Activated T-cell treated with anti-CD3 and anti-CD28 coated beads, Interleukin-2, amount 50 U/mL, for 4 hours (primary cell): ENCODE data around the gene ABCC3. TPM values are rescaled to one million over a fixed set of nuclear protein-coding genes. Genes with fewer than 3 reads are reported as not detected.

Source experiments
- ATAC-seq, 2 donors: fragments of 200-7000 bp; cut with Tn5 transposase; one replicate each; pipeline ENCODE4 v1.10.0; 2021
- DNase-seq: peaks from one replicate; pipeline ENCODE4 v3.0.0-alpha.2; 2020
- H3K27me3 Mint-ChIP-seq: one replicate; pipeline ENCODE4 v1.8.0; 2021; ENCODE audit warnings: low read depth, mixed read lengths
- H3K36me3 Mint-ChIP-seq: one replicate; pipeline ENCODE4 v1.8.0; 2022; ENCODE audit warnings: mixed read lengths; ENCODE audit not compliant: insufficient read depth
- H3K4me1 Mint-ChIP-seq: one replicate; pipeline ENCODE4 v1.8.0; 2021; ENCODE audit warnings: low read depth, mixed read lengths
- H3K4me3 Mint-ChIP-seq: one replicate; pipeline ENCODE4 v1.8.0; 2021; ENCODE audit warnings: mild to moderate bottlenecking, moderate library complexity, mixed read lengths
- H3K9me3 Mint-ChIP-seq: one replicate; pipeline ENCODE4 v1.8.0; 2021; ENCODE audit warnings: mixed read lengths
- total RNA-seq, 3 donors: library from RNA; stranded (reverse); gene quantifications; one replicate each; pipeline ENCODE4 v1.2.1, GENCODE V29; 2021

The ABCC3 gene
- total RNA-seq, 3 donors from 2014 or later: 0.26 to 0.63 (median 0.49) TPM

GRCh38 chr17:50613007-50613992, 21.4 kb upstream of the ABCC3 start:
- Mint-ChIP-seq H3K27me3 (peaks cover 21% of the 10 kb centered on the region), H3K4me3 (no peak overlapping the region), H3K4me1 (peaks cover 5% of the 10 kb centered on the region), H3K36me3 (no peaks in the 10 kb centered on the region), H3K9me3 (no peaks in the 10 kb centered on the region)
- ATAC-seq (no peak), DNase-seq (no peak)

GRCh38 chr17:50614471-50615051, 20.1 kb upstream of the ABCC3 start:
- no peaks in the 10 kb centered on the region for H3K36me3 Mint-ChIP-seq
- DNase-seq (no peak), ATAC-seq (no peak)
- H3K9me3 Mint-ChIP-seq: no peaks in the 10 kb centered on the region
- H3K4me1 Mint-ChIP-seq: peaks cover 5% of the 10 kb centered on the region
- peaks cover 16% of the 10 kb centered on the region for H3K27me3 Mint-ChIP-seq
- no peak overlapping the region for H3K4me3 Mint-ChIP-seq

- Mint-ChIP-seq H3K4me3 (no peak overlapping the region), H3K9me3 (no peaks in the 10 kb centered on the region), H3K27me3 (peaks cover 13% of the 10 kb centered on the region), H3K36me3 (no peaks in the 10 kb centered on the region), H3K4me1 (peaks cover 5% of the 10 kb centered on the region)
- ATAC-seq: no peak
- DNase-seq: no peak
These were observed 18.9 kb upstream of the ABCC3 start for GRCh38 chr17:50615828-50616227.

GRCh38 chr17:50618300-50618699, 16.4 kb upstream of the ABCC3 start:
- Mint-ChIP-seq H3K4me3 (no peak overlapping the region), H3K27me3 (peaks cover 13% of the 10 kb centered on the region), H3K9me3 (no peaks in the 10 kb centered on the region), H3K4me1 (peaks cover 5% of the 10 kb centered on the region), H3K36me3 (no peaks in the 10 kb centered on the region)
- ATAC-seq (no peak), DNase-seq (no peak)

- Mint-ChIP-seq H3K27me3 (peaks cover 16% of the 10 kb centered on the region), H3K9me3 (no peaks in the 10 kb centered on the region), H3K36me3 (no peaks in the 10 kb centered on the region), H3K4me3 (no peak overlapping the region), H3K4me1 (peaks cover 5% of the 10 kb centered on the region)
- no peak for ATAC-seq
- no peak for DNase-seq
These were observed 15.7 kb upstream of the ABCC3 start for GRCh38 chr17:50618941-50619340.

- Mint-ChIP-seq H3K27me3 (peaks cover 12% of the 10 kb centered on the region), H3K36me3 (no peaks in the 10 kb centered on the region), H3K4me3 (no peak overlapping the region), H3K4me1 (no peaks in the 10 kb centered on the region), H3K9me3 (no peaks in the 10 kb centered on the region)
- ATAC-seq: no peak
- DNase-seq: no peak
These were observed 15.2 kb upstream of the ABCC3 start for GRCh38 chr17:50619489-50619888.

GRCh38 chr17:50620237-50620636, 14.4 kb upstream of the ABCC3 start:
- H3K4me3 Mint-ChIP-seq: no peak overlapping the region
- no peaks in the 10 kb centered on the region for H3K36me3 Mint-ChIP-seq
- no peaks in the 10 kb centered on the region for H3K4me1 Mint-ChIP-seq
- ATAC-seq (no peak), DNase-seq (no peak)
- H3K9me3 Mint-ChIP-seq: no peaks in the 10 kb centered on the region
- peaks cover 16% of the 10 kb centered on the region for H3K27me3 Mint-ChIP-seq

- Mint-ChIP-seq H3K4me1 (no peaks in the 10 kb centered on the region), H3K4me3 (no peak overlapping the region), H3K36me3 (no peaks in the 10 kb centered on the region), H3K9me3 (no peaks in the 10 kb centered on the region), H3K27me3 (peaks cover 19% of the 10 kb centered on the region)
- ATAC-seq (no peak), DNase-seq (no peak)
These were observed 13.8 kb upstream of the ABCC3 start for GRCh38 chr17:50620858-50621257.

- H3K4me1 Mint-ChIP-seq: no peaks in the 10 kb centered on the region
- DNase-seq: no peak
- H3K36me3 Mint-ChIP-seq: no peaks in the 10 kb centered on the region
- no peaks in the 10 kb centered on the region for H3K9me3 Mint-ChIP-seq
- peaks cover 26% of the 10 kb centered on the region for H3K27me3 Mint-ChIP-seq
- no peak for ATAC-seq
- H3K4me3 Mint-ChIP-seq: no peak overlapping the region
These were observed 13.1 kb upstream of the ABCC3 start for GRCh38 chr17:50621574-50622031.

- ATAC-seq: no peak
- no peak overlapping the region for H3K4me3 Mint-ChIP-seq
- no peaks in the 10 kb centered on the region for H3K36me3 Mint-ChIP-seq
- DNase-seq: no peak
- peaks cover 4% of the 10 kb centered on the region for H3K4me1 Mint-ChIP-seq
- H3K9me3 Mint-ChIP-seq: no peaks in the 10 kb centered on the region
- H3K27me3 Mint-ChIP-seq: peaks cover 50% of the 10 kb centered on the region
These were observed 10.3 kb upstream of the ABCC3 start for GRCh38 chr17:50624321-50624934.

- ATAC-seq: no peak
- H3K27me3 Mint-ChIP-seq: peaks cover 55% of the 10 kb centered on the region
- peaks cover 4% of the 10 kb centered on the region for H3K4me1 Mint-ChIP-seq
- no peak for DNase-seq
- H3K36me3 Mint-ChIP-seq: no peaks in the 10 kb centered on the region
- H3K9me3 Mint-ChIP-seq: no peaks in the 10 kb centered on the region
- no peak overlapping the region for H3K4me3 Mint-ChIP-seq
These were observed 9.4 kb upstream of the ABCC3 start for GRCh38 chr17:50625032-50625871.

- DNase-seq: peak; percentile 61
- peak; percentile 75 to 77 for ATAC-seq
- H3K4me1 Mint-ChIP-seq: peaks cover 4% of the 10 kb centered on the region
- H3K9me3 Mint-ChIP-seq: no peaks in the 10 kb centered on the region
- H3K4me3 Mint-ChIP-seq: no peak overlapping the region
- H3K36me3 Mint-ChIP-seq: no peaks in the 10 kb centered on the region
- peaks cover 59% of the 10 kb centered on the region for H3K27me3 Mint-ChIP-seq
These were observed 8.6 kb upstream of the ABCC3 start for GRCh38 chr17:50626037-50626574.

- H3K27me3 Mint-ChIP-seq: peaks cover 65% of the 10 kb centered on the region
These were observed 7.5 kb upstream of the ABCC3 start for GRCh38 chr17:50627036-50627781.

More at GRCh38 chr17:50627036-50627781, 7.5 kb upstream of the ABCC3 start:
- DNase-seq: no peak
- peaks cover 4% of the 10 kb centered on the region for H3K4me1 Mint-ChIP-seq
- H3K36me3 Mint-ChIP-seq: no peaks in the 10 kb centered on the region
- no peak for ATAC-seq
- H3K4me3 Mint-ChIP-seq: no peak overlapping the region
- no peaks in the 10 kb centered on the region for H3K9me3 Mint-ChIP-seq
